ENCODE data around the gene KRTAP25-1. TPM values are rescaled to one million over a fixed set of nuclear protein-coding genes. Genes with fewer than 3 reads are reported as not detected.

Gene KRTAP25-1, protein sequence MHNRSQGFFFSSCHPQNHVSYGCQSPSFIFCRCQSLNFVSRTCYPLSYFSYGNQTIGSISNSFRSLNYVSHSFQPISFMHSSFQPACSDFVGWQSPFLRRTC
- not detected for total RNA-seq (ENCODE audit: insufficient read depth, low replicate concordance)

GRCh38 chr21:30289215-30289614 is at the start of gene KRTAP25-1:
Gene KRTAP25-1, minus strand, starts transcription at chr21:30289514. Its CDS starts 24 bp downstream, at chr21:30289490.
- no peak for DNase-seq (ENCODE audit: low spot score)

DNA sequence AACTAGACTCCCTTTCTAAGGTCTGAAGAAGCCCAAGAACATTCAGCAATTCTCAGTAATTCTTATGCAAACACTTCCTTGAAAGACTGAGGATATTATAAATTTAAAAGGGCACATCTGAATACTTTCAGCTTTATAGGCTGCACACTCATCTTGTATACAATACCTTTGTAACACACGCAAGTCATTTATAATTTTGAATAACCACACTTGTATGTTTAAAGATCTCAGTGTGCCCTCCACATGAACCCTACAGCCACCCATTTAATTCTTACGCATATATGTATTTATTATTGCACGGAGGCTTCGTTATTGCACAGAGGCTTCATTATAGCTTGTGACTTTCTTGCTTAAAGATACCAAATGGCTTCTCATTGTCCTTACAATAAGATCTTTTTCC is 49.4 kb upstream of the KRTAP25-1 start:
- no peak for DNase-seq (ENCODE audit: low spot score)

DNA sequence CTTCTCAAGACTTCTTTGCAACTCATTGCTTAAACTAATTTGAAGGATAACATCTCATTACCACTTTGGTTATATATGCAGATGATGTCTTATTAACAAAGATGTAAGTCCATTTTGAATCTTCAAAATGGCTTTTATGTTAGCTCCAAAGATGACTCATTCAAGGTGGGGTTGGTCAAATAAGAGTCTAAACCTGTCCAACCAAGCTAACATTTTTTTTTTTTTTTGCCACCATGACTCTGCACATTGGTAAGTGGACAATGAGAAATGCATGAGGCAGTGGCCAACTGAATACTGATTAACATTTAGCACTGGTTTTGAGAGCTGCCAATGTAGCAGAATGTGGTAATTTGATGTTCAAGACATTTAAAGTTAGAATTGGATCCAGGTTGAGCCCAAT is 48.5 kb upstream of the KRTAP25-1 start:
- no peak for DNase-seq (ENCODE audit: low spot score)

- DNase-seq (ENCODE audit: low spot score), result no peak
Measured at GRCh38 chr21:30337276-30337744, 48.0 kb upstream of the KRTAP25-1 start, which contains the start of gene KRTAP27-1. Gene KRTAP27-1, minus strand, starts transcription at chr21:30337694. Its CDS starts 26 bp downstream, at chr21:30337668.

GRCh38 chr21:30336596-30336995 is 47.3 kb upstream of the KRTAP25-1 start:
- DNase-seq (ENCODE audit: low spot score), result peak; percentile 27

GRCh38 chr21:30333736-30334135 is 44.4 kb upstream of the KRTAP25-1 start:
- no peak for DNase-seq (ENCODE audit: low spot score)

DNA sequence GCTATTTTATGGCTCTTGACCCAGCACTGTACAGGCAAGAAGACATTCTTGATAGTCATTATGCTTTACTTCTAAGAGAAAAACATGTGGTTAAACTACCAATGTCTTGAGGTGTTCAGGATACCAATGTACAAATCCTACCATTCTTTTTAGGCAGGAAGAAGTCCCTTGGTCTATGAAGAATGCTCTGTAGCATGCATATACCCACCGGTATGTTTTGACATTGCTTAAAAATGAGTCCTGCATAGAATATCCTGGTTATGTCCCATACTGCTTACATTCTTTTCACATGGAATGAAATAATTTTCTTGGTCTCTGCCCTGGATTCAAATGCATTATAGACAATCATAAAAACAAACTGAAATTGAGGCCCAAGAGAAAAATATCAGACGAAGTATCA is 43.4 kb upstream of the KRTAP25-1 start:
- DNase-seq (ENCODE audit: low spot score), result no peak

GRCh38 chr21:30329203-30329875 is 40.0 kb upstream of the KRTAP25-1 start:
- DNase-seq (ENCODE audit: low spot score), result no peak

DNA sequence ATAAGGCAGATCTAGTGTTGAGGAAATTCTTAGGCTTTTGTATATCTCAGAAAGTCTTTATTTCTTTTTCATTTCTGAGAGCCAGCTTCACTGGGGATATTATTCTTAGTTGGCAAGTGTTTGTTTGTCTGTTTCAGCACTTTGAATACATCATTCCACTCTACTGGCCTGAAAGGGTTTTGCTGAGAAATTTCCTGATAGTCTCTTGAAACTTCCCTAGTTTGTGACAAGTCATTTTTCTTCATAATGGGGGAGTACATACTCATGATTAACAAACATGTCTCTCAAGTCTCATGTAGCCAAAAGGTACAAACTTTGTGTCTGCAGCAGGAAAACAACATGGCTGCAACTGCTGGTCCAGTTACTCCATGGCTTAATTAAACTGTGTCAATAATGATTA is 37.1 kb upstream of the KRTAP25-1 start:
- DNase-seq (ENCODE audit: low spot score), result no peak

- DNase-seq (ENCODE audit: low spot score), result no peak
Measured at GRCh38 chr21:30320215-30320614, 30.9 kb upstream of the KRTAP25-1 start, which contains the start of gene KRTAP26-1. Gene KRTAP26-1, minus strand, starts transcription at chr21:30320315. Its CDS starts 280 bp downstream, at chr21:30320035.

GRCh38 chr21:30315701-30316100 is 26.4 kb upstream of the KRTAP25-1 start:
- no peak for DNase-seq (ENCODE audit: low spot score)

GRCh38 chr21:30306884-30307283 is 17.6 kb upstream of the KRTAP25-1 start:
- no peak for DNase-seq (ENCODE audit: low spot score)

DNA sequence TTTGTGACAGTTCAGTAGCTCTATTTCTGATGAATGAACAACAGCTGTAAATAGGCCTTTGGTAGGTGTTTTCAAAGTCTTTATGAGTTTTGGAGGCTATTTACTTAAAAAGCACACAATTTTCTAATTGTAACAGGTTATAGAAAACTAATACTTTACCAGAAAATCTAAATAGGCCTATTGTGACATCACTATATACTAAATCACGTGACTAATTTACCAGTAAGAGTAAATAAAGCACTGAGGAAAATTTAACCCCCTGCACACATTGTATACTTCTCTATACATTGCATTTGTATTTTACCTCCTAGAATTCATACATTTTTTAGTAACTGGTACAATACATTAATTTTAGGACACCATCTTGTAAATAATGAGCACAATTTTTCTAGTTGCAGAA is 15.8 kb upstream of the KRTAP25-1 start:
- no peak for DNase-seq (ENCODE audit: low spot score)

- no peak for DNase-seq (ENCODE audit: low spot score)
Measured at GRCh38 chr21:30282850-30283249, 6.5 kb downstream of the KRTAP25-1 start, which contains the start of gene KRTAP24-1. Gene KRTAP24-1, minus strand, starts transcription at chr21:30282950. Its CDS starts 18 bp downstream, at chr21:30282932.

- DNase-seq (ENCODE audit: low spot score), result no peak
Measured at GRCh38 chr21:30271611-30272010, 17.7 kb downstream of the KRTAP25-1 start.

DNA sequence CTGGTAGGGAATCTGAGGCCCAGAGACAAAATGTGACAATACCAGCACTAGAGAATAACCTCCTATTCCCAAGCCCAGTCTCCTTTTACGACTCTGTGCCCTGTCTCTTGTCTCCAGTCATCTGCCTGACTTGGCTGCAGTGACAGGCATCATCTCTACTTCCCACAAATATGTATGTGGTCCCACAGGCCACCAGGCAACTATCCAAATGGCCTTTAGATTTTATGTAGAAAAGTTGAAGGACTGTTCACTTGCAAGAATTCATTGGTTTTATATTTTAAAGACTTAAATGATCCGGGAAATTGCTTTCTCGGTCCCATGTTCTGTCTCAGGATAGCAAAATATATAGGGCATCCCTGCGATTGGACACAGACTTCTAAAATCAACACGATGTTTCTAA is 18.2 kb downstream of the KRTAP25-1 start:
- DNase-seq (ENCODE audit: low spot score), result no peak

GRCh38 chr21:30269803-30270530 is 19.3 kb downstream of the KRTAP25-1 start:
- DNase-seq (ENCODE audit: low spot score), result no peak

- no peak for DNase-seq (ENCODE audit: low spot score)
Measured at GRCh38 chr21:30268608-30269197, 20.6 kb downstream of the KRTAP25-1 start.

DNA sequence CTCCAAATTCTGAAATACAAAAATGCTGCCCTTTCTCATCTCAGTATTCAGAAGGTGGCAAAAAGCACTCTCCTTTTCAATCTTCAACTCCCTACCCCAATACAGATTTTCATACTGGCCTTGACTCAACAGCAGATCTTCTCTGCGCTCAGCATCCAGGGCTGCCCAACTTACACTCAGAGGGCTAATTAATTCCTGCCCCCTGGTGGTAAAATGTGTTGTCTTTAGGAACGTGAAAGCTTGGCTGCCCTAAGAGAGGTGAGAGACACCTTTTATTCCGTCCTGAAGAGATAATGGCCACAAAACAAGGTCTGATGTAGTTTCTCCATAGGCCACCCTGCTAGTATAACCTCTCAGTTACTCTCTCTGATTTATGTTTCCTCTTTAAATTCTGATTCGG is 31.5 kb downstream of the KRTAP25-1 start:
- no peak for DNase-seq (ENCODE audit: low spot score)

GRCh38 chr21:30256100-30256499 is 33.2 kb downstream of the KRTAP25-1 start:
- DNase-seq (ENCODE audit: low spot score), result no peak

DNA sequence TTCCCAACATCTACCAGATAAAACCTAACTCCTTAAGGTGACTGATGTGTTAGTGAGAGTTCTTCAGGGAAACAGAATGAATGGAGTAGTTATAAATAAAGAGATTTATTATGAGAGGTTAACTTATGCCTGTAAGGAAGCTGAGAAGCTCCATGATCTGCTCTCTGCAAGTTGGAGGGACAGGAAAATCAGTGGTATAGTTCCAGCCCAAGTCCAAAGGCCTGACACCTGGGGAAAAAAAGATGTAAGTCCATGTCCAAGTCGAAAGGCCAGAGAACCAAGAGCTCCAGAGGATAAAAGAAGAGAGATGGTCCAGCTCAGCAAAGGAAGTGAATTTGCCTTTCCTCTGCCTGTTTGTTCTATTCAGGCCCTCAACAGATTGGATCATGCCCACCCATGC is 33.6 kb downstream of the KRTAP25-1 start:
- no peak for DNase-seq (ENCODE audit: low spot score)

DNA sequence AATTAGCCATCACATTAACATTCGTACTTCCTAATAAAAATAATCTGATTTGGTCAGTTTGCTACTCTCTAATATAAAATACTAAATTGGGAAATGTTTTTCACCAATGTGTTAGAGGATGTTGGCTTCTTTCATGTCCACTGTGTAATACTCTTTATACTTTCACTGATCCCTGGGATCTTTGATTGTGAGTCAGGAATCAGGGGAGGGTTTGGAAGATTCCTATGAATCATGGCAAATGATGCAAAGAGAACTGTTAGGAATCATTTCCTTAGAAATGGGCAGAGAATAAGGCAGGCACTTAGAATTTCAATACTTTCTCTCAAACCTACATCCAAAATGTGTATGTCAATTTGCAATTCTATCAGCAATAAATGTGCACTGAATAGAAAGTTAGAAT is 37.5 kb downstream of the KRTAP25-1 start:
- peak; percentile 47 for DNase-seq (ENCODE audit: low spot score)
